NCI-H774 (cell line): ENCODE data around the gene SIAH2.

ENCODE experiments used
- DNase-seq: peaks from one replicate; lab custom pipeline; 2025; lab: John Stamatoyannopoulos, UW

Gene SIAH2

GRCh38 chr3:150775001-150775599 lies 12.1 kb upstream of the SIAH2 start:
- no peak for DNase-seq

- no peak for DNase-seq
These were observed 10.7 kb upstream of the SIAH2 start for GRCh38 chr3:150773616-150774192.

DNA sequence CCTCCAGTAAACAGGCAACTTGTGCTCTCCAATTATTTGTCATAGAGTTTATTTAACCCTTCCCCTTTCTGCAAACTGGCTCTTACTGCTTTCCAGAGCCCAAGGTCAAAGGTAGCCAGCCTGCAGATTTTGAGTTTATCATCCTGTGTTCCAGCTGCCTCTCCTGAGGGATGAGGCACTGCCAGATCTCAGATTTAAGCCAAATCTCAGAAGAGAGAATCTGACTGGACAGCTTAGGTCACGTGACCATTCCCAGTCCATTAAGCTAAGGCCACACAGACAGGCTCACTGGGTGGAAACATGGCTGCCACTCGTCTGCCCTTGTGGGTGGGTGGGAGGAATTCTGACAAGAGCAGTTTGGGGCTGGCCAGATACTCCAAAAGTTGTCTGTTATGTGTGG lies 8.6 kb upstream of the SIAH2 start:
- no peak for DNase-seq

GRCh38 chr3:150770681-150771080 lies 7.7 kb upstream of the SIAH2 start:
- DNase-seq = no peak

GRCh38 chr3:150766742-150767141 lies 3.8 kb upstream of the SIAH2 start:
- DNase-seq = no peak

DNA sequence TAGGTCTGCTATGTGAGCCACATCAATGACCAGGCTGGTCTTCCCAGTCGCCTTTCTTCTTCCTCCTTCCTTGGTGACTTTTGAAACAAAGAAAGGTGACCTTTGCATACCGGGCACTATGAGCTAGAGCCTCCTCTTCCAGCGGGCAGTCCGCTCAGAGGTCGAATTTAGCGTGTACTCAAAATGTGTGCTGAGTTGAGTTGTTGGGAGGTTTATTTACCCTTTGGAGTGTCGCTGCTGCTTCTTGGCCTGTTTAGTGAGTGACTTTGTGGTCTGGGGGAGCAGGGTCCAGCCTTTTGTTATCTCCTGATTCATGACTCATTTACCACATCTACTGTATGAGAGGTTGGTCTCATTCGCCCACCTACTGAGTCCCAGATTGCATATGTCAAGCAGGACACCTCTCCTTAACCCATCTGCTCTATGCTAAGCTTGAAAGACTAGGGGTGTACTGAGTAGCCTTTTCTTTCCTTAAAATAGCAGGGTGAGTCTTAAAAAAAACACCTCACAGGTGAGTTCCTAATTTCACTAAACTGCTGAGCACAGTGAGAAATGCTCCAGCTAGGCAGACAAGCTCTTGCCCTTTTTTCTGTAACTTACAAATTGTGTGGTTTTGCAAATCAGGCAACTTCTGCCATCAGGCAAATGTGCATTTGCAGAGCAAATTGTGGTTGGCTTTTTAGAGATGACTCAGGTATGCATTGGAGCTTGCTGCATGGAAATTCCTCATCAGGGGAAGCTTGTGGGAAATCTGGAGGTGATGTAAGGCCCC lies 3.2 kb upstream of the SIAH2 start:
- no peak for DNase-seq

DNA sequence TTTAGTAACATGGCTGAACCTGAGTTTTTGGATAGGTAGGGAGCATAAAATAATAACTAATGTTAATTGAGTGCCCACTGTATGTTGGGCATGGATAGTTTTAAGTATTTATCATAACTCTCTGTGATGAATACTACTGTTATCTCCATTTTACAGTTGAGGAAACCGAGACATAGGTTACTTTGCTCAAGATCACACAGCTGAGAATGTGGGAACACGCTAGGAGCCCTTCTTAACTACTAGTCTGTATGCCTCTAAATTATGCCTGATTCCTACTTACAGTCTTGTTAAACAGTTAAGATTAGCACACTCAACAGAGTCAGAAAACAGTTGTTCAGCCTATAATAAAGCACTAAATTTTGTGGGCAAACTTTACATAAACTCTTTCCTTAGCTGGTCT lies 2.0 kb upstream of the SIAH2 start:
- no peak for DNase-seq

GRCh38 chr3:150764566-150764965 lies 1.6 kb upstream of the SIAH2 start:
- no peak for DNase-seq

GRCh38 chr3:150763841-150764483 lies 993 bp upstream of the SIAH2 start:
- peak; percentile 72 for DNase-seq

- no peak for DNase-seq
These were observed 277 bp downstream of the SIAH2 start for GRCh38 chr3:150762662-150763121.

DNA sequence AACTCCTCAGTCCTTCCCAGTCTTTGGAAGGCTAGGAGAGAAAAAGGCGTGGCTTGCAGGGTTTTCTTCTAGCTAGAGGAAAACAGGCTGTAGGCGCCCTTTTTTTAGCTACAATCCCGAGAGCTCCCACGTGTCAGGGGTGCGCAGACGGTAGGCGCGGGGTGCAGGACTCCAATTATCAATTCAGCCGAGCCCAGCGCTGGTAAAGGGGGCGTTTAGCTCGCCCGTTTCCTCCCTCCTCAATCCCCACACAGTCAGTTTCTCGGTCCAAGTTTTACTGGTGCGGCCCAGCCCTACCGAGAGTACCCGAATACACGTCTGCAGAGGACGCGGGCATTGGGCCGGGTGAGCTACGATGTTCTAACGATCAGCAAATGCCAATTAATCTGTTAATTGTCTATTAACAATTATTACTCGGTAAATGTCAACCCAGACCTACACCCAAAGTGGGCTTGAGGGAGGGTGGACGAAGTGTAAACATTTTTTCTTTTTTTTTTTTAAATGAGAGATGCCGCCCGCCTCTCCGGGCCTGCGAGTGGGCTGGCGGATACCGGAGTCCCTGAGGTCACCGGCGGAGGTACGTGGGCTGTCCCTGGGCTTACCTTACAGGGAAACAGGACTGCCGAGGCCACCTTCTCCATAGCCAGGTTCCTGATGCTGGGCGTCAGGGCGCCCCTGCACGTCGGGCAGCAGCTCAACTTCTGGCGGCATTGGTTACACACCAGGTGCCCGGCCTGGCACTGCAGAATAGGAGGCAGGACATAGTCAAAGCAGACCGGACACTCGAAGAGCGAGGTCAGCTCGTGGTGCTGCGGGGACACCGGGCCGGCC lies 923 bp downstream of the SIAH2 start:
- peak; percentile 33 for DNase-seq

DNA sequence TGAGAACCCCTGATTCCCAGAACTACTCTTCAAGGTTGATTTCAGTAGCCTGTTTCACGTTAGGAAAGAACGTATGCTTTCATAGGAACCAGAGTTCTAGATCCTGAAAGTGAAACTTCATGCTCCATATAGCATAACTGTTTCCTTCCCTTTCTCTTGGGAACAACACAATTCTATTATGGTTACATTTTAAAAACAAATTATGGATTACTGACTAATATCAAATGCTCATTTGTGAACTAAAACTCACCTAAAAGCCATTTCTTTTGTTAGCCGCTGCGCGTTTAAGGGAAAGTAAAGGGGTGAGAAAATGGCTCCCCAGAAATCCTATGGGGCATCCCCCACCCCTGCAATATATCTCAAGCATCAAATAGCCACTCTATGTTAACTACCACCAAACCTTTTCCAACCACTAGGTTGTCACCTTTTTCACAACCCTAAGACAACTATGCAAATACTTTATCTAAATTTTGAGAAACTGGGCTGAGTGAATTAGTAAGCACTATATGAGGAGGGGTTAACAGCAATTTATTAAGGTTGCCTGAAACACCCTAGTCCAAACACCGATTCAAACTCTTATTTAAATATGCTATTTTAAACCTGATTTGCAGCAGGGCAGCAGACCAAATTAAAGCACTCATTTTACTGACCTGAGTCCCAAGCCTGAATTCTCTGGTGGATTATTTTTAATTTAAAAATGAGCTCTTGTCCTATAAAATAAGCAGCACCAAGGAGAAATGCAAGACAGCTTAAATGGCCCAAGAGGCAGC lies 2.4 kb downstream of the SIAH2 start:
- no peak for DNase-seq

- DNase-seq = no peak
These were observed 3.0 kb downstream of the SIAH2 start for GRCh38 chr3:150759947-150760346.

- DNase-seq = no peak
These were observed 3.6 kb downstream of the SIAH2 start for GRCh38 chr3:150759319-150759718.

DNA sequence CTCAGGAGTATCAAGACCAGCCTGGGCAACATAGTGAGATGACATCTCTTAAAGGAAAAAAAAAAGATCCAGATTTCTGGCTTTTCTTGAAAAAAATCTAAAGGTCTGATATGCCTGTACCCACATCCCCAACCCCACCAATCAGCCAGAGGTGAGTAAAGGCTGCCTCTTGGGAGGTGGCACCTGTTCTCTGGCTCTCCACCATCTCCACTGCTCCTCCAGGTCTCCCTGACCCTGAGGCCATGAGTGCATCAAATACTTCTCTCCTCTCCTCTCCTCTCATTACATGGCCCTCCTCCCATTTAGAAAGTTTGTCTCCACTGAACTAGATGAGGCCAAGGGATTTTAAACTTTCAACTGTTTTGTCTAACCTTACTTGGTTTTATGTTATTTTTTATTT lies 5.2 kb downstream of the SIAH2 start:
- no peak for DNase-seq

- DNase-seq = no peak
These were observed 5.6 kb downstream of the SIAH2 start for GRCh38 chr3:150757364-150757763.

GRCh38 chr3:150756491-150757059 lies 6.4 kb downstream of the SIAH2 start:
- no peak for DNase-seq

GRCh38 chr3:150755902-150756301 lies 7.1 kb downstream of the SIAH2 start:
- DNase-seq = no peak

- no peak for DNase-seq
These were observed 8.1 kb downstream of the SIAH2 start for GRCh38 chr3:150754896-150755295.

DNA sequence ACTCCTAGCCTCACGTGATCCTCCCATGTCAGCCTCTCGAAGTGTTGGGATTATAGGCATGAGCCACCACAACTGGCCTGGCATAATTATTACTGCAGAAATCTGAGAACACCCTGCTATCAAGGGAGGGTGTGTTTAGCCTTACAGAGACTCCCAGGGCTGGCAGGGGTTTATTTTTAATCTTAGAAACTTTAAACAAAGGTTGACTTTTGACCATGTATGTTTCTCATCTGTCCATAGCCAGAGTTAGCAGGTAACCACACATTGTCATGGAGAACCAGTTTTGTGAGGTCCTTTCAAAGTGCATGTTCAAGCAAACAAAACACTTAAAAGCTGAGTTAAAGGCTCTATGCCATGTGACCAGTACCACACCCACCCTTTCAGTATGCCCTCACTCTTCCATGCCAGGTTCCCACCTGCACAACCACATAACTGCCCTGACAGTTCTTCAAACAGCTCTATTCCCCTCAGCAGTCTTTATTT lies 11.1 kb downstream of the SIAH2 start:
- DNase-seq = peak; percentile 80

DNA sequence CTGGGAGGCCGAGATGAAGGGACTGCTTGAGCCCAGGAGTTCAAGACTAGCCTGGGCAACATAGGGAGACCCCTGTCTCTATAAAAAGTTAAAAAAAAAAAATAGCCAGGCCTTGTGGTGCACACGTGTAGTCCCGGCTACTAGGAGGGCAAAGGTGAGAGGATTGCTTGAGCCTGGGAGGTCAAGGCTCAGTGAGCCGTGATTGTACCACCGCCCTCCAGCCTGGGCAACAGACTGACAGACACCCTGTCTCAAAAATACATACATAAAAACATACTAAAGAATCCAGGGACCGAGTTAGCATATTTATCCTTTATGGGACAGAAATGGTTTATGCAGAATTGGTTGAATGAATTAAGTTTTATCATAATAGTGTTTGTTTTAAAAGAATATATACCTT lies 13.7 kb downstream of the SIAH2 start:
- no peak for DNase-seq
